ENCODE data around the gene DCK. TPM values are rescaled to one million over a fixed set of nuclear protein-coding genes. Genes with fewer than 3 reads are reported as not detected.
"Not testable (repeated sequence)": the region's sequence is repeated elsewhere in the genome, so short reads cannot be mapped to it uniquely, and the experiment has no call there.

DCK gene
- total RNA-seq, 1 donor from 2014 or later: 16.6 TPM

DNA sequence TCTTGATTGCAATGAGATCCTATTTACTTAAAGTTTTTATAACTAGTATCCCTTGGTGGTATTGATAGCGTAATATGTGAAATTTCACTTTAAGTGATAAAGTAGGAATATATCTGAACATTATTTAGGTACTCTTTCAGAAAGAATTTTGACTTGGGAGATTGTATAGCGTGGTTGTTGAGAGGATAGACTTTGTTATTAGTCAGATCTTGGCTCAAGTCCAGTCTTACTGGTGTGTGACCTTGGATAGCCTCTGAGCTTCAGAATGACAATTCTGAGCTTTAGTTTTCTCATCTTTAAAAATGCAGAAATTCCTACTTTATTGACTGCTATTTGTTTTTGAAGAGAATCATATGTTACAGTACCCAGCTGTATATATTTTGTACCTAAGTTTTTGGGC, 32.6 kb downstream of the DCK start:
- ATAC-seq: peak; percentile 39
- Histone ChIP-seq H3K27me3 (no peaks in the 10 kb centered on the region), H3K4me3 (no peak overlapping the region), H3K4me1 (peaks cover 4% of the 10 kb centered on the region), H3K27ac (no peak overlapping the region), H3K36me3 (peaks cover 22% of the 10 kb centered on the region), H3K9me3 (no peaks in the 10 kb centered on the region)
- intact Hi-C loops (cut with DNase I): no loop called here
- TF ChIP-seq, protein P1, sequence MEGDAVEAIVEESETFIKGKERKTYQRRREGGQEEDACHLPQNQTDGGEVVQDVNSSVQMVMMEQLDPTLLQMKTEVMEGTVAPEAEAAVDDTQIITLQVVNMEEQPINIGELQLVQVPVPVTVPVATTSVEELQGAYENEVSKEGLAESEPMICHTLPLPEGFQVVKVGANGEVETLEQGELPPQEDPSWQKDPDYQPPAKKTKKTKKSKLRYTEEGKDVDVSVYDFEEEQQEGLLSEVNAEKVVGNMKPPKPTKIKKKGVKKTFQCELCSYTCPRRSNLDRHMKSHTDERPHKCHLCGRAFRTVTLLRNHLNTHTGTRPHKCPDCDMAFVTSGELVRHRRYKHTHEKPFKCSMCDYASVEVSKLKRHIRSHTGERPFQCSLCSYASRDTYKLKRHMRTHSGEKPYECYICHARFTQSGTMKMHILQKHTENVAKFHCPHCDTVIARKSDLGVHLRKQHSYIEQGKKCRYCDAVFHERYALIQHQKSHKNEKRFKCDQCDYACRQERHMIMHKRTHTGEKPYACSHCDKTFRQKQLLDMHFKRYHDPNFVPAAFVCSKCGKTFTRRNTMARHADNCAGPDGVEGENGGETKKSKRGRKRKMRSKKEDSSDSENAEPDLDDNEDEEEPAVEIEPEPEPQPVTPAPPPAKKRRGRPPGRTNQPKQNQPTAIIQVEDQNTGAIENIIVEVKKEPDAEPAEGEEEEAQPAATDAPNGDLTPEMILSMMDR (IDR thresholded peaks at IDR 0.05): no peak
- DNase-seq: no peak

DNA sequence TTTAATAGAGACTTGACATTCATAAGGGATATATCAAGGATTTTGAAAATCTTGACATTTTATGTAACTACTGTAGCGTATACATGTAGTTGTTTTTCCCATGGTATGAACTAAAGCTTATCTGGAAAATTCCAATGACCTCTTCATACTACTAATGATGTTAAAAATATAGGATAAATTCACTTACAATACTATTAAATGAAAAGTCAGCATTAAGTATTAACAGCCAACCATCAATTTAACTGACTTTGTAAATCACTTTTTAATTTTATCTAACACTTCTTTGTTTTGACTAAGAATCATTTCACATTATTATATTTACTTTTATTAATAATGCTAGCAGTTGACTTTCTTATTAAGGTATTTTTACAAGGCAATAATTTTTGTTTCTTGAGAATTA, 34.2 kb downstream of the DCK start:
- Histone ChIP-seq H3K4me1 (peaks cover 4% of the 10 kb centered on the region), H3K4me3 (no peak overlapping the region), H3K9me3 (no peaks in the 10 kb centered on the region), H3K36me3 (peaks cover 22% of the 10 kb centered on the region), H3K27me3 (no peaks in the 10 kb centered on the region), H3K27ac (no peak overlapping the region)
- DNase-seq (no peak), ATAC-seq (no peak)
- intact Hi-C loops (cut with DNase I): no loop called here
- TF ChIP-seq, protein P1 (IDR thresholded peaks at IDR 0.05): no peak

DNA sequence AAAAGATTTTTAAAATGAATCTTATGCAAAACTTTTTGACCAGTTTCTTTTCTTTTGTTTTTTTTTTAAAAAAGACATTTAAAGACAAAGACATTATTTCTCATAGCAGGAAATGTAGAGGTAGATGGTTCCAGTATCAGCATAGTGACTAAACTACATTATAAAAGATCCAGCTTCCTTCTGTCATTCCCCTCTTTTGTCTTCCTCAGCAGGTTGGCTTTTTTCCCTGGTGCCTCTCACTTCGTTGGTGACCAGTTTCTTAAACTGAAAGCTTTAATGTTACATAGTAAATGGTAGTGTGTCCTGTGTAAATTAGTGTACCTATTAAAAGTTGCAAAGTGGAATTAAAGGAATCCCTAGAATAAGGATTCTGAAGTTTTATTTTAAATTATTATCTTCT, 36.1 kb downstream of the DCK start:
- H3K36me3 ChIP-seq: peaks cover 31% of the 10 kb centered on the region
- intact Hi-C loops (cut with DNase I): no loop called here
- no peaks in the 10 kb centered on the region for H3K9me3 ChIP-seq
- TF ChIP-seq, protein P1 (IDR thresholded peaks at IDR 0.05): no peak
- H3K4me3 ChIP-seq: no peak overlapping the region
- H3K27me3 ChIP-seq: no peaks in the 10 kb centered on the region
- peaks cover 4% of the 10 kb centered on the region for H3K4me1 ChIP-seq
- H3K27ac ChIP-seq: no peak overlapping the region
- DNase-seq: no peak
- no peak for ATAC-seq

DNA sequence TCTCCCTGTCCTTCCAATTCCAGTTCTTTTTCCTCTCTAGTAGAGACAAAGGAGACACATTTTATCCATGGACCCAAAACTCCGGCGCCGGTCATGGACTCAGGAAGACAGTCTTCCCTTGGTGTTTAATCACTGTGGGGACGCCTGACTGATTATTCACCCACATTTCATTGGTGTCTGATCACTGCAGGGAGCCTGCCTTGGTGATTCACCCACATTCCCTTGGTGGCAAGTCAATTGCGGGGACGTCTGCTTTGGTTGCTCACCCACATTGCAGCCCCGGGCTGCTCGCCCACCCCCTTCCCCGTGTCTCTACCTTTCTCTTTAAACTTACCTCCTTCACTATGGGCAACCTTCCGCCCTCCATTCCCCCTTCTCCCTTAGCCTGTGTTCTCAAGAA, 38.7 kb downstream of the DCK start:
- ATAC-seq; H3K4me1 ChIP-seq; H3K27me3 ChIP-seq; H3K27ac ChIP-seq; H3K4me3 ChIP-seq; DNase-seq; intact Hi-C loops (cut with DNase I); H3K9me3 ChIP-seq: not testable (repeated sequence)
- H3K36me3 ChIP-seq: peaks cover 32% of the 10 kb centered on the region

DNA sequence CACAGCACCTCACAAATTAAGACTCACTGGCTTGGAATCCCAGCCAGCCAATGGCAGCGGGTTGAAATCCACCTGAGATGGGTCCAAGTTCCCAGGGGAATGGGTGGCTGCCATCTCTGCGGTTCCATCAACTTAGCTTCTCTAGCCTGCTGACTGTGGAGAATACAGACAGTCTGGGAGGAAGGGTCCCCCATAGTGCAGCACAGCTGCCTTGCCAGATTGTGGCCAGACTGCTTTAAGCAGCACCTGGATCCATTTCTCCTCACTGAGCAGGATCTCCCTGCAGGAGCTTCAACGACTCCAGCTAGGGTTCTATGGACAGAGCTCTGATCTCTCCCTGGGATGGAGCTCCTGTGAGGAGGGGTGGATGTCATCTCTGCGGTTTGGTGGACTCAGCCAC, 51.8 kb downstream of the DCK start:
- Histone ChIP-seq H3K9me3 (no peaks in the 10 kb centered on the region), H3K4me1 (no peaks in the 10 kb centered on the region), H3K27me3 (no peaks in the 10 kb centered on the region), H3K27ac (no peak overlapping the region), H3K36me3 (no peaks in the 10 kb centered on the region), H3K4me3 (no peak overlapping the region)
- DNase-seq (no peak), ATAC-seq (no peak)
- intact Hi-C loops (cut with DNase I): no loop called here
- TF ChIP-seq, protein P1 (IDR thresholded peaks at IDR 0.05): no peak

DNA sequence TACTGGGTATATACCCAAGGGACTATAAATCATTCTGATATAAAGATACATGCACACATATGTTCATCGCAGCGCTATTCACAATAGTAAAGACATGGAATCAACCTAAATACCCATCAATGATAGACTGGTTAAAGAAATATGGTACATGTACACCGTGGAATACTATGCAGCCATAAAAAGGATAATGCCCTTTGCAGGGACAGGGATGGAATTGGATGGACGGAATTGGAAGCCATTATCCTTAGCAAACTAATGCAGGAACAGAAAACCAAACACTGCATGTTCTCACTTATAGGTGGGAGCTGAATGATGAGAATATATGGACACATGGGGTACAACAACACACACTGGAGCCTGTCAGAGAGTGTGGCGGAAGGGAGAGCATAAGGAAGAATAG, 55.9 kb downstream of the DCK start:
- intact Hi-C loops (cut with DNase I): no loop called here
- no peak overlapping the region for H3K4me3 ChIP-seq
- DNase-seq (no peak), ATAC-seq (no peak)
- TF ChIP-seq, protein P1 (IDR thresholded peaks at IDR 0.05): no peak
- H3K27ac ChIP-seq: no peak overlapping the region
- H3K36me3 ChIP-seq: no peaks in the 10 kb centered on the region
- no peaks in the 10 kb centered on the region for H3K27me3 ChIP-seq
- no peaks in the 10 kb centered on the region for H3K4me1 ChIP-seq
- no peaks in the 10 kb centered on the region for H3K9me3 ChIP-seq

Data from upper lobe of right lung (tissue), 1 donor.